Adrenal gland (tissue), 5 donors: ENCODE results near the gene PNN.

Experiments
- CTCF ChIP-seq, 6 experiments: fragments of 450-650 bp in 4 of 6; fragments of 200-600 bp in 2 of 6; sonication (generic) in 1 of 6; IDR thresholded peaks; 1 replicate in 5 of 6; 2 replicates in 1 of 6; pipeline versions ENCODE4 v1.5.1 to v1.8.0; 2016 to 2021; ENCODE audit warnings: antibody characterized with exemption in 6 of 6, mild to moderate bottlenecking in 2 of 6, moderate library complexity in 1 of 6
- POLR2A ChIP-seq, 2 donors: fragments of 450-650 bp; IDR thresholded peaks; one replicate each; pipeline ENCODE4 v1.6.1; 2017; ENCODE audit warnings: antibody characterized with exemption in 2 of 2, mild to moderate bottlenecking in 2 of 2, moderate library complexity in 1 of 2
- donor health status: DM: no; HTN: no; CAD: no.

GRCh38 chr14:39218171-39218769 is 43.2 kb downstream of the PNN start:
- TF ChIP-seq POLR2A (IDR thresholded peaks at IDR 0.05) (no peak), CTCF (IDR thresholded peaks at IDR 0.05) (no peak)
